ENCODE results near the gene FBXL19.

GRCh38 chr16:30965436-30965835 lies 42.1 kb downstream of the FBXL19 start:
- TF ChIP-seq EZH2 (IDR thresholded peaks at IDR 0.05; ENCODE audit: insufficient read depth, poor library complexity, severe bottlenecking) (no peak), EZH2phosphoT487 (IDR thresholded peaks at IDR 0.05; ENCODE audit: insufficient read depth, low read depth) (no peak)
